ENCODE data around the gene LYST. TPM values are rescaled to one million over a fixed set of nuclear protein-coding genes. Genes with fewer than 3 reads are reported as not detected.
A peak's percentile ranks its signal among the peaks of the same experiment; 100 is the strongest.

LYST gene
- total RNA-seq, 1 donor from 2014 or later: 10.3 TPM

- peaks cover 13% of the 10 kb centered on the region for H3K9me3 ChIP-seq (replicated peaks)
- TF ChIP-seq, protein P1, sequence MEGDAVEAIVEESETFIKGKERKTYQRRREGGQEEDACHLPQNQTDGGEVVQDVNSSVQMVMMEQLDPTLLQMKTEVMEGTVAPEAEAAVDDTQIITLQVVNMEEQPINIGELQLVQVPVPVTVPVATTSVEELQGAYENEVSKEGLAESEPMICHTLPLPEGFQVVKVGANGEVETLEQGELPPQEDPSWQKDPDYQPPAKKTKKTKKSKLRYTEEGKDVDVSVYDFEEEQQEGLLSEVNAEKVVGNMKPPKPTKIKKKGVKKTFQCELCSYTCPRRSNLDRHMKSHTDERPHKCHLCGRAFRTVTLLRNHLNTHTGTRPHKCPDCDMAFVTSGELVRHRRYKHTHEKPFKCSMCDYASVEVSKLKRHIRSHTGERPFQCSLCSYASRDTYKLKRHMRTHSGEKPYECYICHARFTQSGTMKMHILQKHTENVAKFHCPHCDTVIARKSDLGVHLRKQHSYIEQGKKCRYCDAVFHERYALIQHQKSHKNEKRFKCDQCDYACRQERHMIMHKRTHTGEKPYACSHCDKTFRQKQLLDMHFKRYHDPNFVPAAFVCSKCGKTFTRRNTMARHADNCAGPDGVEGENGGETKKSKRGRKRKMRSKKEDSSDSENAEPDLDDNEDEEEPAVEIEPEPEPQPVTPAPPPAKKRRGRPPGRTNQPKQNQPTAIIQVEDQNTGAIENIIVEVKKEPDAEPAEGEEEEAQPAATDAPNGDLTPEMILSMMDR (IDR thresholded peaks at IDR 0.05; ENCODE audit: borderline replicate concordance): no peak
- no peak overlapping the region for H3K4me3 ChIP-seq
- DNase-seq: no peak
- intact Hi-C loops (cut with micrococcal nuclease): no loop called here
- peaks cover 48% of the 10 kb centered on the region for H3K4me1 ChIP-seq
- no peaks in the 10 kb centered on the region for H3K36me3 ChIP-seq
- H3K27ac ChIP-seq (replicated peaks): no peak overlapping the region
- H3K27me3 ChIP-seq (ENCODE audit: low read depth): no peaks in the 10 kb centered on the region
Observed at GRCh38 chr1:235844776-235845175, 21.9 kb downstream of the LYST start.

- H3K27me3 ChIP-seq (ENCODE audit: low read depth): no peaks in the 10 kb centered on the region
- peaks cover 48% of the 10 kb centered on the region for H3K4me1 ChIP-seq
- H3K4me3 ChIP-seq: no peak overlapping the region
- H3K9me3 ChIP-seq (replicated peaks): peaks cover 13% of the 10 kb centered on the region
- peak overlapping the region; percentile 9 for H3K27ac ChIP-seq (replicated peaks)
- H3K36me3 ChIP-seq: no peaks in the 10 kb centered on the region
- TF ChIP-seq, protein P1 (IDR thresholded peaks at IDR 0.05; ENCODE audit: borderline replicate concordance): peak; percentile 68
- DNase-seq: no peak
- intact Hi-C loops (cut with micrococcal nuclease): no loop called here
Observed at GRCh38 chr1:235843461-235843961, 23.2 kb downstream of the LYST start.

DNA sequence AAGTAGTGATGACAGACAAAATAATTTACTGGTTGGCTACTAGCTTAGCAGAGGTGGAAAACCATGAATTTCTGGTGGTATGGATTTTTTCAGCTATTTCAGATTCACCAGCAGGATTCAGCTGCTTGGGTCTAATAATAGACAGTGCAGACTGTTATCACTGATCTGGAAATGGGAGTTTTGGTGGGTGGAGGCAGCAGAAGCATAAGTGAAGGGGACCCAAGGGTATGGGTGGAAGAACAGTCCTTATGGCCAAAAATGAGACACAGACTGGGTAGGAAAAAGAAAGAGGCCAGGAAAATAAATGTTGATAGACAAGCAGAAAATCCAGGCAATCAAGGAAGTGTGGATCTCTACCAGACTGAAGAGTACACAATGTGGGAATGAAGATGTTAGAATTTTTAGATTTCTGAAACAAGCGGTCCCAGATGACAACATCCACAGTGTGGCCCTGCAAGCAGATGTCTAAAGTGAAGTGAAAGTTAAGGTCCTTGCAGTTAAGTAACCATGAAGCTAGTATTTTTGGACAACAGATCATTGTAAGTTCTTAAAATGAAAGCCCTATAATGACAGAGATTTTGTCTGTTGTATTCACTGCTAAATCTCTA is 24.7 kb downstream of the LYST start:
- DNase-seq: no peak
- no peaks in the 10 kb centered on the region for H3K36me3 ChIP-seq
- H3K27me3 ChIP-seq (ENCODE audit: low read depth): no peaks in the 10 kb centered on the region
- intact Hi-C loops (cut with micrococcal nuclease): no loop called here
- H3K9me3 ChIP-seq (replicated peaks): peaks cover 6% of the 10 kb centered on the region
- H3K27ac ChIP-seq (replicated peaks): peak overlapping the region; percentile 32
- H3K4me1 ChIP-seq: peaks cover 48% of the 10 kb centered on the region
- TF ChIP-seq, protein P1 (IDR thresholded peaks at IDR 0.05; ENCODE audit: borderline replicate concordance): no peak
- no peak overlapping the region for H3K4me3 ChIP-seq

DNA sequence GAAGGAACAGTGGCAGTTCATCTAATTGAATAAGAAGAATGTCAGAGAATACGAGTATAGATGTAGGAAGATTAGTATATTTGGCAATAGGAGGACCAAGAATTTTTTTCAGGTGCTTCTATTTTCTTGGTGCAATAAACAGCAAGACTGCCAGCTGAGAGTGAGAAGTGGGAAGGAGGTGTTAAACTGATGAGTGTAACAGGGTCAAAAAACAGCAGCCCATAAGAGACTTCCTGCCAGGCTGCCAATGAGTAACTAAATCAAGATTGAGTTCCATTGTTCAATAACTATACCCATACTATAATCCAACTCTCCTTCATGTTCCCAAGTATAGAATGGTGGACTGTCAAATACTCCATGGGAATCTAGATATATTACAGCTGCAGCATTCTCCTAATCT is 28.7 kb downstream of the LYST start:
- Histone ChIP-seq H3K36me3 (no peaks in the 10 kb centered on the region), H3K4me3 (no peak overlapping the region), H3K27ac (replicated peaks) (no peak overlapping the region), H3K4me1 (peaks cover 35% of the 10 kb centered on the region), H3K9me3 (replicated peaks) (no peaks in the 10 kb centered on the region), H3K27me3 (ENCODE audit: low read depth) (no peaks in the 10 kb centered on the region)
- no peak for DNase-seq
- intact Hi-C loops (cut with micrococcal nuclease): no loop called here
- TF ChIP-seq, protein P1 (IDR thresholded peaks at IDR 0.05; ENCODE audit: borderline replicate concordance): no peak

DNA sequence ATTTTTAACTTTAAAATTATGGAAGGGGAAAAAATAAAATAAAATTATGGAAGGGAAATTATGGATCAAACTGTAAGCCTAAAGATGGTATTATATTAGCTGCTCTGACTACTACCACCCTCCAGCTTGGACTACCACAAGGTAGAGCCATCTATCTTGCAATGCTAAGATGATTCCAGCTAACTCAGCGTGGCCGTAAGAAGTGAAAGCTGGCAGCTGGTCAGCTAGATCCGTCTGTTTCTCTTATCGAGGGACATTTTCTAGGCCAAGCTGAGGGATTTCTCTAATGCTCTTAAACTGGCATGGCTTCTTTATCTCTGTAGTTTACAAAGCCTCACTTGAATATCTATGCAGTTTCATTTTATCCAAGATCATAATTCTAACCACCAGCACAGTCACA is 31.5 kb downstream of the LYST start:
- TF ChIP-seq, protein P1 (IDR thresholded peaks at IDR 0.05; ENCODE audit: borderline replicate concordance): peak; percentile 21
- intact Hi-C loops (cut with micrococcal nuclease): no loop called here
- DNase-seq: peak; percentile 23
- Histone ChIP-seq H3K4me3 (peak overlapping the region; percentile 41), H3K27ac (replicated peaks) (peak overlapping the region; percentile 34), H3K27me3 (ENCODE audit: low read depth) (no peaks in the 10 kb centered on the region), H3K36me3 (no peaks in the 10 kb centered on the region), H3K4me1 (peaks cover 24% of the 10 kb centered on the region), H3K9me3 (replicated peaks) (no peaks in the 10 kb centered on the region)

Data from left ventricle myocardium inferior (tissue), 1 donor.